GM18517 (cell line): ENCODE data around the gene PSME4.
"Not testable (repeated sequence)": the region's sequence is repeated elsewhere in the genome, so short reads cannot be mapped to it uniquely, and the experiment has no call there.

Experiments
- ATAC-seq: cut with Tn5 transposase; IDR thresholded peaks from one replicate; pipeline ENCODE4 v1.9.1; 2021; ENCODE audit warnings: mild to moderate bottlenecking, moderate library complexity; ENCODE audit not compliant: unreplicated experiment

Gene PSME4

GRCh38 chr2:53969285-53969967 lies 1.4 kb downstream of the PSME4 start:
- ATAC-seq, result peak; percentile 0

DNA sequence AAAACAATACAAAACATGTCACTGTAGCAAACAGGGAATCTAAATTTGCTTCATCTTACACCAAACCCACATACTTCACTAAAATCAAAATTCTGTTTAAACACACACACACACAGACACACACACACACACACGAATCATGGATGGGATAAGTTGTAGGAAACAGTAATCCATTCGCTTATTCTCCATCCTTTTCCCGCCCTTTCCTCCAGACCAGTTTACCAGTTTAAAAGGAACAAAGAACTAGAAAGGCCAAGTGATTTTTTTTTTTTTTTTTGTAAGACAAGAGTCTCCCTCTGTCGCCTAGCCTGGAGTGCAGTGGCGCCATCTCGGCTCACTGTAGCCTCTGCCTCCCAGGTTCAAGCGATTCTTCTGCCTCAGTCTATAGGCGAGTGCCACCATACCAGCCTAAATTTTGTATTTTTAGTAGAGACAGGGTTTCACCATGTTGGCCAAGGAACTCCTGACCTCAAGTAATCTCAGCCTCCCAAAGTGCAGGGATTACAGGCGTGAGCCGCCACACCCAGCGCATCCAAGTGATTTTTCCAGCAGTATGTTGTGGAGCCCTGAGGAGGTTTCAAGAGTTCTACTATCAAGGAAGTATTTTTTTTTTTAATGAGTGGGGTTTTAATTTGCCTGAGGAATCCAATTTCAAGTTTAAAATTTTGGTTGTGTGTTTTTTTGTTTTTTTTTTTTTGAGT lies 5.7 kb downstream of the PSME4 start:
- no peak for ATAC-seq

- no peak for ATAC-seq
Observed at GRCh38 chr2:53964257-53964952, 6.4 kb downstream of the PSME4 start.

DNA sequence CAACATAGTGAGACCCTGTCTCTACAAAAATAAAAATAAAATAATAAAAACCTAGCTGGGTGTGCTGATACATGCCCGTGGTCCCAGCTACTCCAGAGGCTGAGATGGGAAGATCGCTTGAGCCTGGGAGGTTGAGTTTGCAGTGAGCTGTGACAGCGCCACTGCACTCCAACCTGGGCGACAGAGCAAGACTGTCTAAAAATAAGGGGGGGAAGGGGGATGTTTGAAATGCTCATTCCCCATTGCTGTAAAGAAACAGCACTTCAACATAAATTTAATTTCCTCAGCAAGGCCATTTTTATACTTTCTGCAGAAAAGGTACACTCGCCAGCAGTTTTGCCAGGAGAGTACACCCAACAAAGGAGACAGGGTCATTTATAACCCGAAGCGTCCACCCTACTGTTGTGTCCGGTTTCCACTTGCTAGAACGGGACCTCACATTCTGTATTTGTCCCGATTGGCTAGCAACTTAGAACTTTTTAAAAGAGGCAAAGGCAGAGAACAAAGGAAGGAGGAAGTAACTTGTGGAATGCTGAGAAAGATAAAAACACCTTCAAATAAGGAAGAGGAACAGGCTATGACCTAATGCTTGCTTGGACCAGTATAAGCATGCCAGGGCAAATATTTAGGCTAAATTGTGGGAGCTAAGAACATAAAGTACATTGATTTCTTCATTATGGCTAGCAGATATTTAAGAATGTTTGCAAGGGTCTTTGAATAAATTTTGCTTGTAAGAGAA lies 9.1 kb downstream of the PSME4 start:
- ATAC-seq, result not testable (repeated sequence)

- ATAC-seq, result no peak
Observed at GRCh38 chr2:53960476-53960875, 10.3 kb downstream of the PSME4 start.

DNA sequence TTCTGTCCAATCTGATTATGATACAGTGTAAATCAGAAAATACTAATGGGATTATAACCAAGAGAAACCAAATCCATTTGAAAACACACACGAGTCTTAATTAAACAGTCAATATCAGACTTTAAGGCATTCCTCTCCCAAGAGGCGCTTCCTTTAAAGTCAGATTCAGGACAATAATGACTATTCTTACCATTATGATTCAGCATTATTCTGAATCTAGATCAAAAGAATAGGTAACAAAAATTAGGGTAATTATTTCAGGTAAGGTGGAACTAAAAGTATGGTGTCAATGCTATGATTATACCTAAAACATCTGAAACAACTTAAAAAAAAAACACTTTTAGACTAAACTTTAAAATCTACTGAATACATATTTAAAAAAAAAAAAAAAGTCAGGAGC lies 12.3 kb downstream of the PSME4 start:
- ATAC-seq, result no peak

GRCh38 chr2:53952519-53952918 lies 18.3 kb downstream of the PSME4 start:
- no peak for ATAC-seq

GRCh38 chr2:53949457-53949856 lies 21.3 kb downstream of the PSME4 start:
- no peak for ATAC-seq

DNA sequence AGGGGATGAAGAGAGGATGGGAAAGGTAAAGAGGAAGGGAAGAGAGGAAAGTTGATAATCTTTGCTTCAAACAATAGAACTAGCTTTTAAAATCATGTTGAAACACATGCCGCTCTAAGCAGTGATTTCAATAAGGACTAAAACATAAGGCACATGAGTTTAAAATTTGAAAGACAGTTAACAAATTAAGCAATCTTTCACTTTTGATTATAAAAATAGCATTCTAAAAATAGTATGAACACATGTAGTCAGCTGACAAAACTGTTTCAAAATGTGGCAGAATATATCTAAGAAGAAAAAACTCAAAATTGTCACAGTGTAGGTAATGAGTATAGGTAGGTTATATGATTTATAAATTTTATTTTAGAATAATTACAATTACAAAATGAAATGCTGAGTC lies 25.3 kb downstream of the PSME4 start:
- ATAC-seq, result peak; percentile 53

DNA sequence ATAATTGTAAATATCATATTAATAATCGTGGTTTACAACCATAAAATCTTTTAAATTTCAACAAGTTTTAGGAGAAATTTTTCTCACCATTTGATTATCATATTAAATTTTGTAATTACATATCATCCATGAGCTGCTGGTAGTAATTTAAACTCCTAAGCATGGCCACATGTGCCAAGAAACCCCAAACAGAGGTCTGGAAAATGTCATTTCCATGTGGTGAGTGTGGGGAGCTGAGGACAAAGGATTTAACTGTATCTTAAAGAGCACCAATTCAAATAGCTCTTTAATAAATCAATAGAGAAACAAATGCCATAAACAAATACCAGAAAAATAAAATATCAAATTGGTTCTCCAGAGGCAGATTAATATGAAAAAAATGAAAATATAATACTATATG lies 26.3 kb downstream of the PSME4 start:
- no peak for ATAC-seq

DNA sequence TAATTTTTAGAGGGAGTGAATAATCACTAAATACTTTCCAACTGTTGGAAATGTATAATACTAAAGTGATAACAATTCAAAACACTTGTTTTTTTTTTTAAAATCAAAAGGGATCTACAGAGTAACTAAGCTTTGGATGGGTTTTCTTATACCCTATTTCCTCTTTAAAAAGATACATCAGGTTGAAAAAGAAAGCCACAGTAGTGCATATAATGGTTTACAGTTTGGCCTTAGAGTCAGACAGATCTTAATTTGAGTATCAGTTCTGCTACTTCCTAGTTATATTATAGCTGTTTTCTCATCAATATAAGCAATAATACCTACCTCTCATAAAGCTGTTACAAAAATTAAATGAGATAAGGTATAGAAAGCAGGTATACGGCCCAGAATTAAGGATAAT lies 28.5 kb downstream of the PSME4 start:
- no peak for ATAC-seq

- ATAC-seq, result no peak
Observed at GRCh38 chr2:53941749-53942148, 29.0 kb downstream of the PSME4 start.

GRCh38 chr2:53939656-53940055 lies 31.1 kb downstream of the PSME4 start:
- ATAC-seq, result no peak

DNA sequence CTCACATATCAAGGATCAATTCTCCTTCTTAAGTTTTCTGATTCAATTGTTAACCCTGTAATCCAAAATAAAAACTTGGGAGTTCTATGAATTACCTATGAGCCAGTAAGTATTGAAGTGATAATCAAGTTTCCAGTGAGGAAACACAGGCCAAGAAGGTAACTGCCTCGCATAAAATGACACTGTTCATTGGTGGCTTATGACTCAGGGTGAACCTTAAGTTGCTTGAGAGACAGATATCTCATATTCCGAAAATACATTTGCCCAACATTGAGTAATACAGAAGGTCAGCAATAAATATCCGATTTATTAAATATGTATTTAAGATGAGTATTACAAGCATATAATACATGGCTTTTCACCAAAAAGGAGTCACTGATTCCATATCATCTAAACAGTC lies 31.9 kb downstream of the PSME4 start:
- no peak for ATAC-seq

GRCh38 chr2:53933329-53933728 lies 37.5 kb downstream of the PSME4 start:
- ATAC-seq, result no peak

DNA sequence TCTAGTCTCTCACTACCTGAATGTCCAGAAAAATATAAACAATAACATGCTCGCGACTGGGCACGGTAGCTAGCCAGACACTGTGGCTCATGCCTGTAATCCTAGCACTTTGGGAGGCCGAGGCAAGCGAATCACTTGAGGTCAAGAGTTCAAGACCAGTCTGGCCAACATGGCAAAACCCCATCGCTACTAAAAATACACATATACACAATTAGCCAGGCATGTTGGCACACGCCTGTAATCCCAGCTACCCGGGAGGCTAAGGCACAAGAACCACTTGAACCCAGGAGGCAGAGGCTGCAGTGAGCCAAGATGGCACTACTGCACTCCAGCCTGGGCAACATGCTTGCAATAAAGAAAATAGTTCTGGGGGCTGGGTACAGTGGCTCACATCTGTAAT lies 44.5 kb downstream of the PSME4 start:
- ATAC-seq, result not testable (repeated sequence)

DNA sequence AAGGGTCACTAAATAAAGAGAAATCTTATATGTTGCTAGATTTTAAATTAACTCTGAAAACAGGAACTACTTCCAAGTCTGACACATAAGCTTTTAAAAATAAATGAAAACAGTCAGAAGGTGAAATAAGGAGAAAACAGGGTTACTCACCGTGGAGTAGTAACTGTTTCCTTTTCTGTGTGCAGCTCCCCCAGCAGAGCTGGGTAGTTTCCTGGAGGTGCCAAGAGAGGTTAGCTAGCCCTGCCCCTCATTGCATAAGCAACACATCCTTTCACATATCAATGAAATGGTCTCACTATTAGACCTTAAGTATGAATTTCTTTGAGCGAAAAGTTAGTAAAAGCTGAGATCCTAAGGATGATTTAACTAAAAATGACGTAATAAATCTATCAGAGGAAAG lies 57.1 kb downstream of the PSME4 start:
- peak; percentile 72 for ATAC-seq

GRCh38 chr2:53911434-53912189 lies 59.2 kb downstream of the PSME4 start:
- ATAC-seq, result no peak

- no peak for ATAC-seq
Observed at GRCh38 chr2:53907582-53907981, 63.2 kb downstream of the PSME4 start.

DNA sequence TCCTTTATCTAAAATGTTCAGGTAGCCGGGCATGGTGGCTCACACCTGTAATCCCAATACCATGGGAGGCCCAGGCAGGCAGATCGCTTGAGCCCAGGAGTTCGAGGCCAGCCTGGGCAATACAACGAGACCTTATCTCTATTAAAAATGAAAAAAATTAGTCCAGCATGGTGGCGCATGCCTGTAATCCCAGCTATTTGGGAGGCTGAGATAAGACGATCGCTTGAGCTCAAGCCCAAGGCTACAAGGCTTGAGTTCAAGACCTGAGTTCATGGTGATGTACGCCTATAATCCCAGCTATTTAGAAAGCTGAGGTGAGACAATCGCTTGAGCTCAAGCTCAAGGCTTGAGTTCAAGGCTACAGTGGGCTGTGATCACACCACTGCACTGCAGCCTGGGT lies 65.4 kb downstream of the PSME4 start:
- no peak for ATAC-seq

DNA sequence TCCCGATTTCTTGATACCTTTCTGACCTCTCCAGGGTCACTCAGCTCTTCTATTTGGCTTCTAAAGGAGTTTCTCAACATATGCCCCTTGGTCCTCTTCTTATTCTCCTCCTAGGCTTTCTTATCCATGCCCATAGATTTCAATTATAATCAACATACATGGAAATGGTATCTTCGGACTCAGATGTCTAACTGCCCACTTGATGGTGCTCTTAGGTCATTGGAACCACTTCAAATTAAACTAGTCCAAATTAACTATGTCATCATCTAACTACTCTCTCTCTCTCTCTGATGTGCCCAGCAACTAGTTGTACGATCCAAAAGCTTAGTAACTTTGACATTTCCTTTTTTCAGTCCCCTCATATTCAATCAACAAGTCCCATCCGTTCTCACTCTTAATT lies 67.8 kb downstream of the PSME4 start:
- ATAC-seq, result no peak
